IMR-90 (cell line): Measurements from ENCODE around the gene LCN12. TPM values are rescaled to one million over a fixed set of nuclear protein-coding genes. Genes with fewer than 3 reads are reported as not detected.

ENCODE experiments used
- ATAC-seq: fragments of 200-7000 bp; cut with Tn5 transposase; 2 replicates; pipeline ENCODE4 v1.9.1; 2020; ENCODE audit warnings: low read depth, mild to moderate bottlenecking, moderate library complexity
- BruUV-seq: library from RNA; stranded (reverse); fragments of 400-500 nt; replicated peaks from 2 replicates; lab custom pipeline; 2021; lab: Mats Ljungman, UMichigan
- CTCF ChIA-PET: fragments of 300-600 bp; formaldehyde crosslinking; extraction: SDS; loops from one replicate; lab custom pipeline; 2021; ENCODE audit warnings: antibody characterized with exemption; lab: Yijun Ruan, JAX
- POLR2A ChIA-PET: fragments of 300-600 bp; sonication (Branson Sonifier 250); formaldehyde crosslinking; loops from one replicate; lab custom pipeline; 2022; ENCODE audit warnings: antibody characterized with exemption; ENCODE audit not compliant: unreplicated experiment; lab: Charles Lee
- DNase-seq: peaks from one replicate; pipeline ENCODE4 v3.0.0; 2013
- H2AFZ ChIP-seq: replicated peaks from 2 replicates; pipeline ENCODE3; 2013; ENCODE audit warnings: low read length, mild to moderate bottlenecking; ENCODE audit not compliant: poor library complexity
- H2AK5ac ChIP-seq: 2 replicates; pipeline ENCODE4 v1.6.1; 2013; ENCODE audit warnings: low read depth, low read length, inconsistent platforms
- H2AK9ac ChIP-seq: replicated peaks from 2 replicates; pipeline ENCODE3; 2013; ENCODE audit warnings: mild to moderate bottlenecking, low read depth, low read length, moderate library complexity; ENCODE audit not compliant: poor library complexity
- H2BK120ac ChIP-seq: 2 replicates; pipeline ENCODE4 v1.6.1; 2013; ENCODE audit warnings: low read depth, low read length, inconsistent platforms
- H2BK15ac ChIP-seq: 3 replicates; pipeline ENCODE4 v1.6.1; 2013; ENCODE audit warnings: low read depth, low read length, inconsistent platforms
- H2BK20ac ChIP-seq: 2 replicates; pipeline ENCODE4 v1.6.1; 2013; ENCODE audit warnings: low read depth, mild to moderate bottlenecking, inconsistent platforms, low read length, moderate library complexity
- H2BK5ac ChIP-seq: 2 replicates; pipeline ENCODE4 v1.6.1; 2013; ENCODE audit warnings: mild to moderate bottlenecking, low read depth, low read length, inconsistent platforms; ENCODE audit not compliant: poor library complexity, severe bottlenecking
- H3K14ac ChIP-seq: replicated peaks from 2 replicates; pipeline ENCODE4 v1.6.1; 2013; ENCODE audit warnings: low read depth, low read length, inconsistent platforms
- H3K18ac ChIP-seq: 2 replicates; pipeline ENCODE4 v1.6.1; 2013; ENCODE audit warnings: low read depth, low read length, control low read depth
- H3K23ac ChIP-seq: 2 replicates; pipeline ENCODE4 v1.6.1; 2013; ENCODE audit warnings: low read depth, low read length, inconsistent platforms
- H3K27ac ChIP-seq: 2 replicates; pipeline ENCODE4 v1.5.1; 2013; ENCODE audit warnings: mild to moderate bottlenecking, control low read depth, low read length; ENCODE audit not compliant: insufficient read depth
- H3K27me3 ChIP-seq: 2 replicates; pipeline ENCODE4 v1.6.1; 2013; ENCODE audit warnings: low read length; ENCODE audit not compliant: control insufficient read depth, insufficient read depth
- H3K36me3 ChIP-seq: 2 replicates; pipeline ENCODE4 v1.6.1; 2013; ENCODE audit warnings: low read length, mixed read lengths; ENCODE audit not compliant: control insufficient read depth, insufficient read depth
- H3K4ac ChIP-seq: 2 replicates; pipeline ENCODE4 v1.6.1; 2013; ENCODE audit warnings: low read depth, low read length, inconsistent platforms
- H3K4me1 ChIP-seq: 2 replicates; pipeline ENCODE4 v1.6.1; 2013; ENCODE audit warnings: low read length, mixed read lengths; ENCODE audit not compliant: control insufficient read depth, insufficient read depth
- H3K4me2 ChIP-seq: 2 replicates; pipeline ENCODE4 v1.6.1; 2013; ENCODE audit warnings: low read depth, mild to moderate bottlenecking, control low read depth, low read length, moderate library complexity
- H3K4me3 ChIP-seq: 2 replicates; pipeline ENCODE4 v1.5.1; 2013; ENCODE audit warnings: low read depth, mild to moderate bottlenecking, control low read depth, low read length, moderate library complexity; ENCODE audit not compliant: insufficient read depth
- H3K56ac ChIP-seq: 2 replicates; pipeline ENCODE4 v1.6.1; 2013; ENCODE audit warnings: low read length, inconsistent platforms; ENCODE audit not compliant: insufficient read depth; ENCODE audit errors: extremely low read depth
- H3K79me1 ChIP-seq, 2 experiments: 2 replicates each; pipeline ENCODE4 v1.6.1; 2013; ENCODE audit warnings: low read length in 2 of 2, inconsistent platforms in 1 of 2, low read depth in 1 of 2
- H3K9ac ChIP-seq: 2 replicates; pipeline ENCODE4 v1.6.1; 2013; ENCODE audit warnings: low read depth, low read length, control low read depth
- H3K9me1 ChIP-seq: 2 replicates; pipeline ENCODE4 v1.6.1; 2013; ENCODE audit warnings: low read length, inconsistent platforms; ENCODE audit not compliant: insufficient read depth
- H3K9me3 ChIP-seq: 2 replicates; pipeline ENCODE4 v1.6.1; 2013; ENCODE audit warnings: low read length; ENCODE audit not compliant: control insufficient read depth, insufficient read depth
- H4K20me1 ChIP-seq: 2 replicates; pipeline ENCODE4 v1.6.1; 2013; ENCODE audit warnings: low read length, inconsistent platforms; ENCODE audit not compliant: insufficient read depth
- H4K5ac ChIP-seq: 2 replicates; pipeline ENCODE4 v1.6.1; 2013; ENCODE audit warnings: mild to moderate bottlenecking, low read depth, low read length, control low read depth
- H4K8ac ChIP-seq, 2 experiments: 2 replicates each; pipeline ENCODE4 v1.6.1; 2013; ENCODE audit warnings: low read depth in 2 of 2, low read length in 2 of 2, control low read depth in 1 of 2, inconsistent platforms in 1 of 2
- H4K91ac ChIP-seq: 2 replicates; pipeline ENCODE4 v1.6.1; 2013; ENCODE audit warnings: low read depth, low read length, inconsistent platforms; ENCODE audit not compliant: insufficient read depth
- CHD1 ChIP-seq: IDR thresholded peaks from 2 replicates; pipeline ENCODE4 v1.6.1; 2012; ENCODE audit warnings: low read depth, low read length, improper control_type of control experiment
- MAFK ChIP-seq: IDR thresholded peaks from 2 replicates; pipeline ENCODE4 v1.6.1; 2012; ENCODE audit warnings: low read depth, low read length, improper control_type of control experiment
- MAZ ChIP-seq: IDR thresholded peaks from 2 replicates; pipeline ENCODE4 v1.6.1; 2012; ENCODE audit warnings: low read depth, mild to moderate bottlenecking, low read length, improper control_type of control experiment, moderate library complexity, borderline replicate concordance
- NFE2L2 ChIP-seq: fragments of 150-350 bp; IDR thresholded peaks from 2 replicates; pipeline ENCODE4 v1.6.1; 2016; ENCODE audit warnings: low read depth, mild to moderate bottlenecking, low read length
- POLR2A ChIP-seq: IDR thresholded peaks from 2 replicates; pipeline ENCODE4 v1.6.1; 2012; ENCODE audit warnings: mild to moderate bottlenecking, low read depth, low read length
- RAD21 ChIP-seq: IDR thresholded peaks from 2 replicates; pipeline ENCODE4 v1.6.1; 2012; ENCODE audit warnings: low read length, improper control_type of control experiment
- RFX5 ChIP-seq: IDR thresholded peaks from 2 replicates; pipeline ENCODE4 v1.8.0; 2012; ENCODE audit warnings: low read depth, mild to moderate bottlenecking, low read length, moderate library complexity
- WGBS, 2 experiments: methylation state at CpG; one replicate each; pipeline versions ENCODE4 v1.1.5 to v1.1.7; 2013; ENCODE audit warnings: missing lambda C conversion rate in 2 of 2; ENCODE audit not compliant: insufficient read length in 1 of 2; ENCODE audit errors: extremely low coverage in 2 of 2; 5-methylcytosine and 5-hydroxymethylcytosine counted together
- dilution Hi-C: fragments of 300-500 bp; cut with HindIII; formaldehyde crosslinking; loops from one replicate; pipeline ENCODE4 v1.14.3; 2018; ENCODE audit warnings: low sequenced_read_pairs; ENCODE audit not compliant: unreplicated experiment
- in situ Hi-C: fragments of 300-500 bp; cut with MboI; formaldehyde crosslinking; loops from 3 replicates; pipeline ENCODE4 v1.14.3; 2019; ENCODE audit warnings: low sequenced_read_pairs, inconsistent platforms, mixed read lengths
- intact Hi-C: fragments of 100-400 bp; cut with micrococcal nuclease; formaldehyde crosslinking; loops from 2 replicates; pipeline ENCODE4 v1.10.0; 2022
- polyA plus RNA-seq, 3 experiments: library from polyadenylated mRNA; depleted of rRNA; stranded (reverse); fragments of >200 nt; gene quantifications; 2 replicates each; pipeline ENCODE4 v1.2.3, GENCODE V29; 2012; ENCODE audit warnings: low replicate concordance in 1 of 3
- total RNA-seq: library from RNA; depleted of rRNA; stranded (reverse); fragments of >200 nt; gene quantifications from 2 replicates; pipeline ENCODE4 v1.2.3, GENCODE V29; 2012
- TF ChIP-seq, protein P1 (sequence below): fragments of 150-350 bp; IDR thresholded peaks from 2 replicates; pipeline ENCODE4 v1.6.1; 2017; ENCODE audit warnings: mild to moderate bottlenecking, antibody characterized with exemption, low read length, low read depth
- TF ChIP-seq, protein P2 (sequence below): fragments of 150-350 bp; IDR thresholded peaks from 2 replicates; pipeline ENCODE4 v1.6.1; 2016; ENCODE audit warnings: low read depth, mild to moderate bottlenecking, low read length, moderate library complexity, borderline replicate concordance

LCN12 gene
- total and polyA plus RNA-seq, 2 of the 4 experiments (the other 2 are of a cell fraction), result 0.12 TPM; not detected in 1

DNA sequence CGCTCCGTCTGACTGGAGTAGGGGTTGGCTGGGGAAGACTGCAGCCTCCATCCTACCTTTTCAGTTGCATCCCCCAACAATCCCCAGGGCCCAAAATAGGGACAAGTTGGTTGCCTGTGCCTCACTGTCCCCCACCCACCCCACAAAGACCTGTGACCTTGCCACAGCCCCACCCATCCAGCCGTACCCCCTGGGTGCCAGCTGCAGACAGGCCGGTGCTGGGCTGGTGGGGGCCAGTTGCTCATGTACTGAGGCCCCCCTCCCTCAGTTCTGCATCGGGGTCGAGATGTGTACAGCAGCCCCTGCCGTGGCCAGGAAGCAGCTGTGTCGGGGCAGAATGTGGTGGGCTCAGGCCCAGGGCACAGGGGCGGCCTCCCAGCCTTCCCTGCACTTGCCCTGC is 31.1 kb downstream of the LCN12 start:
- Histone ChIP-seq H3K9me3 (no peaks in the 10 kb centered on the region), H3K9ac (no peak overlapping the region), H4K8ac (no peak overlapping the region), H3K23ac (no peak overlapping the region), H2BK20ac (no peak overlapping the region), H3K4me3 (no peak overlapping the region), H2BK5ac (no peak overlapping the region), H2BK15ac (no peak overlapping the region), H2AK5ac (no peak overlapping the region), H3K79me1 (no peaks in the 10 kb centered on the region), H4K91ac (no peak overlapping the region), H3K14ac (no peak overlapping the region), H3K4me2 (no peak overlapping the region), H3K27ac (no peak overlapping the region), H3K4ac (no peak overlapping the region), H3K4me1 (no peaks in the 10 kb centered on the region), H4K20me1 (no peaks in the 10 kb centered on the region), H3K27me3 (peaks cover 42% of the 10 kb centered on the region), H3K9me1 (no peaks in the 10 kb centered on the region), H4K5ac (no peak overlapping the region), H2BK120ac (no peak overlapping the region), H3K56ac (no peak overlapping the region), H2AFZ (no peak overlapping the region), H3K18ac (no peak overlapping the region), H3K36me3 (no peaks in the 10 kb centered on the region), H2AK9ac (no peak overlapping the region)
- 20% methylated on average over 1 of the region's 9 CpGs; no CpG with 5 or more reads in 1 of the 2 experiments for WGBS, 2 experiments
- ChIA-PET POLR2A (no interaction called here), CTCF (no interaction called here)
- intact Hi-C loops (no loop called here), dilution Hi-C loops (no loop called here), in situ Hi-C loops (no loop called here)
- ATAC-seq (no peak), DNase-seq (no peak)
- TF ChIP-seq MAFK (no peak), RAD21 (no peak), CHD1 (no peak), MAZ (no peak), NFE2L2 (no peak), POLR2A (no peak), RFX5 (no peak)
- TF ChIP-seq, protein P1, sequence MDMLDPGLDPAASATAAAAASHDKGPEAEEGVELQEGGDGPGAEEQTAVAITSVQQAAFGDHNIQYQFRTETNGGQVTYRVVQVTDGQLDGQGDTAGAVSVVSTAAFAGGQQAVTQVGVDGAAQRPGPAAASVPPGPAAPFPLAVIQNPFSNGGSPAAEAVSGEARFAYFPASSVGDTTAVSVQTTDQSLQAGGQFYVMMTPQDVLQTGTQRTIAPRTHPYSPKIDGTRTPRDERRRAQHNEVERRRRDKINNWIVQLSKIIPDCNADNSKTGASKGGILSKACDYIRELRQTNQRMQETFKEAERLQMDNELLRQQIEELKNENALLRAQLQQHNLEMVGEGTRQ, result no peak
- TF ChIP-seq, protein P2, sequence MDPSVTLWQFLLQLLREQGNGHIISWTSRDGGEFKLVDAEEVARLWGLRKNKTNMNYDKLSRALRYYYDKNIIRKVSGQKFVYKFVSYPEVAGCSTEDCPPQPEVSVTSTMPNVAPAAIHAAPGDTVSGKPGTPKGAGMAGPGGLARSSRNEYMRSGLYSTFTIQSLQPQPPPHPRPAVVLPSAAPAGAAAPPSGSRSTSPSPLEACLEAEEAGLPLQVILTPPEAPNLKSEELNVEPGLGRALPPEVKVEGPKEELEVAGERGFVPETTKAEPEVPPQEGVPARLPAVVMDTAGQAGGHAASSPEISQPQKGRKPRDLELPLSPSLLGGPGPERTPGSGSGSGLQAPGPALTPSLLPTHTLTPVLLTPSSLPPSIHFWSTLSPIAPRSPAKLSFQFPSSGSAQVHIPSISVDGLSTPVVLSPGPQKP, result no peak
- no TSS peak for BruUV-seq
